ENCODE results near the gene CHCHD5. TPM values are rescaled to one million over a fixed set of nuclear protein-coding genes. Genes with fewer than 3 reads are reported as not detected.
A peak's percentile ranks its signal among the peaks of the same experiment; 100 is the strongest.

The CHCHD5 gene
- total RNA-seq, 1 experiment from 2014 or later, result 25.4 TPM

- peaks cover 27% of the 10 kb centered on the region for H3K4me1 ChIP-seq (ENCODE audit: insufficient read depth, low read length)
- H3K79me2 ChIP-seq (ENCODE audit: low read length), result peaks cover 6% of the 10 kb centered on the region
- TSS peak; percentile 68 for BruUV-seq (replicated peaks)
- no peaks in the 10 kb centered on the region for H3F3A ChIP-seq (ENCODE audit: low read length, unreplicated experiment)
- H4K20me1 ChIP-seq (ENCODE audit: low read length), result no peaks in the 10 kb centered on the region
- H3K4me3 ChIP-seq (ENCODE audit: low read length), result peak overlapping the region; percentile 86
- no peak for ATAC-seq
- no peaks in the 10 kb centered on the region for H3K9me2 ChIP-seq (replicated peaks; ENCODE audit: low read length)
- H3K9ac ChIP-seq (ENCODE audit: low read length), result peak overlapping the region; percentile 93
- peak overlapping the region; percentile 92 for H3K4me2 ChIP-seq (ENCODE audit: low read length)
- H3K27ac ChIP-seq (ENCODE audit: low read length), result peak overlapping the region; percentile 95
- ChIA-PET CTCF (interaction anchor here (0.6 kb wide), 1 partner anchor 60 kb away, joined by 3 read pairs; no protein-coding TSS in a partner anchor), POLR2A (ENCODE audit: unreplicated experiment) (no interaction called here)
- no peak for DNase-seq
- H3K36me3 ChIP-seq (ENCODE audit: low read depth, low read length), result no peaks in the 10 kb centered on the region
- H2AFZ ChIP-seq (ENCODE audit: low read length), result peak overlapping the region; percentile 94
- no peaks in the 10 kb centered on the region for H3K27me3 ChIP-seq (ENCODE audit: low read length)
- TF ChIP-seq EZH2phosphoT487 (IDR thresholded peaks at IDR 0.05; ENCODE audit: borderline replicate concordance, low read length), result no peak
- no peak for TF ChIP-seq EZH2 (IDR thresholded peaks at IDR 0.05; ENCODE audit: low read length, unreplicated experiment)
- TF ChIP-seq CTCF (conservative IDR thresholded peaks at IDR 0.05; ENCODE audit: low read depth, low read length), result no peak
- H3K9me3 ChIP-seq (ENCODE audit: low read length), result no peaks in the 10 kb centered on the region
- intact Hi-C loops (cut with micrococcal nuclease), result loop anchor here (1.0 to 5.0 kb wide), 2 partner anchors 141 to 328 kb away; partner anchors contain the start of gene ZC3H8
Measured at GRCh38 chr2:112584891-112585250, 462 bp downstream of the CHCHD5 start.

- H4K20me1 ChIP-seq (ENCODE audit: low read length), result no peaks in the 10 kb centered on the region
- no peaks in the 10 kb centered on the region for H3K36me3 ChIP-seq (ENCODE audit: low read depth, low read length)
- CTCF ChIA-PET, result no interaction called here
- ATAC-seq (no peak), DNase-seq (no peak)
- H3K4me1 ChIP-seq (ENCODE audit: insufficient read depth, low read length), result peaks cover 27% of the 10 kb centered on the region
- H3K79me2 ChIP-seq (ENCODE audit: low read length), result peaks cover 6% of the 10 kb centered on the region
- POLR2A ChIA-PET (ENCODE audit: unreplicated experiment), result no interaction called here
- intact Hi-C loops (cut with micrococcal nuclease), result no loop called here
- H3K4me3 ChIP-seq (ENCODE audit: low read length), result peak overlapping the region; percentile 86
- H3K9me3 ChIP-seq (ENCODE audit: low read length), result no peaks in the 10 kb centered on the region
- peak overlapping the region; percentile 93; the same call in 1 of the 2 replicates for H3K9ac ChIP-seq (ENCODE audit: low read length)
- TF ChIP-seq CTCF (conservative IDR thresholded peaks at IDR 0.05; ENCODE audit: low read depth, low read length), result no peak
- TF ChIP-seq EZH2 (IDR thresholded peaks at IDR 0.05; ENCODE audit: low read length, unreplicated experiment), result no peak
- TF ChIP-seq EZH2phosphoT487 (IDR thresholded peaks at IDR 0.05; ENCODE audit: borderline replicate concordance, low read length), result no peak
- H3K9me2 ChIP-seq (replicated peaks; ENCODE audit: low read length), result no peaks in the 10 kb centered on the region
- no peaks in the 10 kb centered on the region for H3F3A ChIP-seq (ENCODE audit: low read length, unreplicated experiment)
- H3K27ac ChIP-seq (ENCODE audit: low read length), result peak overlapping the region; percentile 95
- peak overlapping the region; percentile 92 for H3K4me2 ChIP-seq (ENCODE audit: low read length)
- no peaks in the 10 kb centered on the region for H3K27me3 ChIP-seq (ENCODE audit: low read length)
- no peak overlapping the region for H2AFZ ChIP-seq (ENCODE audit: low read length)
- BruUV-seq (replicated peaks), result no TSS peak
Measured at GRCh38 chr2:112585400-112585799, 991 bp downstream of the CHCHD5 start.

- CTCF ChIA-PET, result no interaction called here
- DNase-seq, result no peak
- Histone ChIP-seq H3K4me3 (ENCODE audit: low read length) (no peak overlapping the region), H3K4me1 (ENCODE audit: insufficient read depth, low read length) (peaks cover 27% of the 10 kb centered on the region), H3F3A (ENCODE audit: low read length, unreplicated experiment) (no peaks in the 10 kb centered on the region), H3K9me2 (replicated peaks; ENCODE audit: low read length) (no peaks in the 10 kb centered on the region), H4K20me1 (ENCODE audit: low read length) (no peaks in the 10 kb centered on the region), H3K79me2 (ENCODE audit: low read length) (peaks cover 6% of the 10 kb centered on the region), H3K9ac (ENCODE audit: low read length) (no peak overlapping the region), H3K36me3 (ENCODE audit: low read depth, low read length) (no peaks in the 10 kb centered on the region), H3K27me3 (ENCODE audit: low read length) (no peaks in the 10 kb centered on the region), H3K27ac (ENCODE audit: low read length) (no peak overlapping the region), H2AFZ (ENCODE audit: low read length) (no peak overlapping the region), H3K9me3 (ENCODE audit: low read length) (no peaks in the 10 kb centered on the region), H3K4me2 (ENCODE audit: low read length) (no peak overlapping the region)
- intact Hi-C loops (cut with micrococcal nuclease), result no loop called here
- TF ChIP-seq EZH2 (IDR thresholded peaks at IDR 0.05; ENCODE audit: low read length, unreplicated experiment), result no peak
- no peak for TF ChIP-seq CTCF (conservative IDR thresholded peaks at IDR 0.05; ENCODE audit: low read depth, low read length)
- no peak for TF ChIP-seq EZH2phosphoT487 (IDR thresholded peaks at IDR 0.05; ENCODE audit: borderline replicate concordance, low read length)
- no peak for ATAC-seq
- POLR2A ChIA-PET (ENCODE audit: unreplicated experiment), result no interaction called here
- no TSS peak for BruUV-seq (replicated peaks)
Measured at GRCh38 chr2:112585873-112586464, 1.6 kb downstream of the CHCHD5 start.
